A673 (cell line): Measurements from ENCODE around the gene STK10. TPM values are rescaled to one million over a fixed set of nuclear protein-coding genes. Genes with fewer than 3 reads are reported as not detected.
"Not testable (repeated sequence)": the region's sequence is repeated elsewhere in the genome, so short reads cannot be mapped to it uniquely, and the experiment has no call there.

Experiments
- BruUV-seq: library from RNA; stranded (reverse); fragments of 400-500 nt; replicated peaks from 2 replicates; lab custom pipeline; 2021; lab: Mats Ljungman, UMichigan
- CTCF ChIA-PET: fragments of 300-600 bp; sonication (Branson Sonifier 250); formaldehyde crosslinking; loops from one replicate; lab custom pipeline; 2022; ENCODE audit warnings: antibody characterized with exemption; lab: Charles Lee
- POLR2A ChIA-PET: fragments of 300-600 bp; sonication (Branson Sonifier 250); formaldehyde crosslinking; loops from one replicate; lab custom pipeline; 2022; ENCODE audit warnings: antibody characterized with exemption; ENCODE audit not compliant: low non-redundant PET; lab: Charles Lee
- DNase-seq: peaks from one replicate; pipeline ENCODE4 v3.0.0-alpha.2; 2015; ENCODE audit warnings: low spot score
- H3K27ac ChIP-seq: fragments of 200-600 bp; sonication (generic); 2 replicates; pipeline ENCODE4 v1.5.1; 2016; ENCODE audit warnings: mixed run types, low read depth, mild to moderate bottlenecking, mixed read lengths, antibody characterized with exemption, low read length; ENCODE audit not compliant: poor library complexity, severe bottlenecking
- H3K27me3 ChIP-seq: fragments of 200-600 bp; sonication (generic); replicated peaks from 2 replicates; pipeline ENCODE4 v1.6.1; 2017; ENCODE audit warnings: mixed run types, low read depth, mild to moderate bottlenecking, mixed read lengths, antibody characterized with exemption, low read length; ENCODE audit not compliant: insufficient read depth, poor library complexity
- H3K36me3 ChIP-seq: fragments of 200-600 bp; sonication (generic); 2 replicates; pipeline ENCODE4 v1.6.1; 2016; ENCODE audit warnings: mixed run types, mild to moderate bottlenecking, mixed read lengths, antibody characterized with exemption, low read length; ENCODE audit not compliant: insufficient read depth, poor library complexity, severe bottlenecking
- H3K4me1 ChIP-seq: fragments of 200-600 bp; sonication (generic); 2 replicates; pipeline ENCODE4 v1.6.1; 2017; ENCODE audit warnings: mixed run types, mild to moderate bottlenecking, mixed read lengths, antibody characterized with exemption, low read length; ENCODE audit not compliant: insufficient read depth, poor library complexity, severe bottlenecking
- H3K4me3 ChIP-seq: fragments of 200-600 bp; sonication (generic); 2 replicates; pipeline ENCODE4 v1.5.1; 2016; ENCODE audit warnings: low read depth, mixed run types, mild to moderate bottlenecking, mixed read lengths, low read length; ENCODE audit not compliant: poor library complexity, severe bottlenecking
- H3K9me3 ChIP-seq: fragments of 200-600 bp; sonication (generic); 2 replicates; pipeline ENCODE4 v1.6.1; 2016; ENCODE audit warnings: mixed run types, low read depth, mild to moderate bottlenecking, mixed read lengths, antibody characterized with exemption, low read length; ENCODE audit not compliant: poor library complexity, severe bottlenecking
- EZH2 ChIP-seq: fragments of 200-600 bp; sonication (generic); IDR thresholded peaks from 2 replicates; pipeline ENCODE4 v1.6.1; 2017; ENCODE audit warnings: borderline replicate concordance, low read depth, mild to moderate bottlenecking, mixed read lengths, antibody characterized with exemption, low read length; ENCODE audit not compliant: poor library complexity, severe bottlenecking
- intact Hi-C: fragments of 100-400 bp; cut with micrococcal nuclease; formaldehyde crosslinking; loops from one replicate; pipeline ENCODE4 v1.10.0; 2022; ENCODE audit not compliant: unreplicated experiment
- total RNA-seq: library from RNA; stranded (reverse); gene quantifications from 2 replicates; pipeline ENCODE4 v1.2.3, GENCODE V29; 2021
- TF ChIP-seq, protein P1 (sequence below): fragments of 300-800, 200-600 bp; sonication (generic); conservative IDR thresholded peaks from 2 replicates; pipeline ENCODE4 v1.5.1; 2017; ENCODE audit warnings: low read depth, mild to moderate bottlenecking, antibody characterized with exemption, low read length, moderate library complexity, mixed read lengths

Gene STK10
- total RNA-seq, 1 experiment from 2014 or later: 3.8 TPM

- BruUV-seq: no TSS peak
- POLR2A ChIA-PET: no interaction called here
- TF ChIP-seq EZH2: no peak
- TF ChIP-seq, protein P1, sequence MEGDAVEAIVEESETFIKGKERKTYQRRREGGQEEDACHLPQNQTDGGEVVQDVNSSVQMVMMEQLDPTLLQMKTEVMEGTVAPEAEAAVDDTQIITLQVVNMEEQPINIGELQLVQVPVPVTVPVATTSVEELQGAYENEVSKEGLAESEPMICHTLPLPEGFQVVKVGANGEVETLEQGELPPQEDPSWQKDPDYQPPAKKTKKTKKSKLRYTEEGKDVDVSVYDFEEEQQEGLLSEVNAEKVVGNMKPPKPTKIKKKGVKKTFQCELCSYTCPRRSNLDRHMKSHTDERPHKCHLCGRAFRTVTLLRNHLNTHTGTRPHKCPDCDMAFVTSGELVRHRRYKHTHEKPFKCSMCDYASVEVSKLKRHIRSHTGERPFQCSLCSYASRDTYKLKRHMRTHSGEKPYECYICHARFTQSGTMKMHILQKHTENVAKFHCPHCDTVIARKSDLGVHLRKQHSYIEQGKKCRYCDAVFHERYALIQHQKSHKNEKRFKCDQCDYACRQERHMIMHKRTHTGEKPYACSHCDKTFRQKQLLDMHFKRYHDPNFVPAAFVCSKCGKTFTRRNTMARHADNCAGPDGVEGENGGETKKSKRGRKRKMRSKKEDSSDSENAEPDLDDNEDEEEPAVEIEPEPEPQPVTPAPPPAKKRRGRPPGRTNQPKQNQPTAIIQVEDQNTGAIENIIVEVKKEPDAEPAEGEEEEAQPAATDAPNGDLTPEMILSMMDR: no peak
- Histone ChIP-seq H3K4me3 (no peak overlapping the region), H3K27ac (no peak overlapping the region), H3K27me3 (no peaks in the 10 kb centered on the region), H3K4me1 (no peaks in the 10 kb centered on the region), H3K36me3 (peaks cover 11% of the 10 kb centered on the region), H3K9me3 (no peaks in the 10 kb centered on the region)
- intact Hi-C loops: no loop called here
- DNase-seq: no peak
- CTCF ChIA-PET: no interaction called here
Measured at GRCh38 chr5:172207511-172207910, 19.5 kb upstream of the STK10 start.

DNA sequence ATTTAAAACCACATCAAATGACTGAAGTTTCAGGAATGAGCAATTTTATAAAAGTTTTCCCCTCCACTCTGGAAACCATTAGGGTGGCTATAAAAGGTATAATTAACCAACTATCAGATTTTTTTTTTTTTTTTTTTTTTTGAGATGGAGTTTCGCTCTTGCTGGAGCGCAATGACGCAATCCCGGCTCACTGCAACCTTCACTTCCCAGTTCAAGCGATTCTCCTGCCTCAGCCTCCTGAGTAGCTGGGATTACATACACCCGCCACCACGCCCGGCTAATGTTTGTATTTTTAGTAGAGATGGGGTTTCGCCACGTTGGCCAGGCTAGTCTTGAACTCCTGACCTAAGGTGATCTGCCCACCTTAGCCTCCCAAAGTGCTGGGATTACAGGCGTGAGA, 18.0 kb upstream of the STK10 start:
- DNase-seq, H3K27ac ChIP-seq, BruUV-seq, H3K4me3 ChIP-seq, H3K36me3 ChIP-seq, H3K27me3 ChIP-seq, POLR2A ChIA-PET, H3K9me3 ChIP-seq, intact Hi-C loops, H3K4me1 ChIP-seq, CTCF ChIA-PET: not testable (repeated sequence)

- Histone ChIP-seq H3K4me3 (no peak overlapping the region), H3K9me3 (no peaks in the 10 kb centered on the region), H3K27ac (no peak overlapping the region), H3K4me1 (no peaks in the 10 kb centered on the region), H3K36me3 (no peaks in the 10 kb centered on the region), H3K27me3 (no peaks in the 10 kb centered on the region)
- TF ChIP-seq, protein P1: no peak
- no peak for TF ChIP-seq EZH2
- BruUV-seq: no TSS peak
- no peak for DNase-seq
- intact Hi-C loops: no loop called here
- CTCF ChIA-PET: no interaction called here
- POLR2A ChIA-PET: no interaction called here
Measured at GRCh38 chr5:172200476-172200875, 12.5 kb upstream of the STK10 start.

GRCh38 chr5:172199446-172199845, 11.4 kb upstream of the STK10 start:
- Histone ChIP-seq H3K4me1 (no peaks in the 10 kb centered on the region), H3K27ac (no peak overlapping the region), H3K4me3 (no peak overlapping the region), H3K36me3 (no peaks in the 10 kb centered on the region), H3K27me3 (no peaks in the 10 kb centered on the region), H3K9me3 (no peaks in the 10 kb centered on the region)
- ChIA-PET CTCF (no interaction called here), POLR2A (no interaction called here)
- intact Hi-C loops: no loop called here
- BruUV-seq: no TSS peak
- no peak for DNase-seq
- TF ChIP-seq EZH2: no peak
- TF ChIP-seq, protein P1: no peak

DNA sequence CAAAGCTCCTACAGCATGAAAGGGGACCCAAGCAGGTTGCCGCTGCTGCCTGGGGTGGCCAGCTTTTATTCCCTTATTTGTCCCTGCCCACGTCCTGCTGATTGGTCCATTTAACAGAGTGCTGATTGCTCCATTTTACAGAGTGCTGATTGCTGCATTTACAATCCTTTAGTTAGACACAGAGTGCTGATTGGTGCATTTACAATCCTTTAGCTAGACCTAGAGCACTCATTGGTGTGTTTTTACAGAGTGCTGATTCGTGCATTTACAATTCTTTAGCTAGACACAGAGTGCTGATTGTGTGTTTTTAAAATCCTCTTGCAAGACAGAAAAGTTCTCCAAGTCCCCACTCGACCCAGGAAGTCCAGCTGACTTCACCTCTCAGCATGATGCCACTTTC, 9.8 kb upstream of the STK10 start:
- DNase-seq, BruUV-seq, H3K4me1 ChIP-seq, H3K36me3 ChIP-seq, H3K27ac ChIP-seq, H3K9me3 ChIP-seq, POLR2A ChIA-PET, intact Hi-C loops, H3K4me3 ChIP-seq, H3K27me3 ChIP-seq, CTCF ChIA-PET: not testable (repeated sequence)
